HG03135 (cell line): ENCODE data around the gene SNTB2.
"Not testable (repeated sequence)": the region's sequence is repeated elsewhere in the genome, so short reads cannot be mapped to it uniquely, and the experiment has no call there.

Experiments used
- ATAC-seq: cut with Tn5 transposase; IDR thresholded peaks from one replicate; pipeline ENCODE4 v1.9.1; 2021; ENCODE audit warnings: mild to moderate bottlenecking, moderate library complexity; ENCODE audit not compliant: unreplicated experiment

Gene SNTB2

GRCh38 chr16:69225121-69225520 is 38.2 kb downstream of the SNTB2 start:
- ATAC-seq = no peak

DNA sequence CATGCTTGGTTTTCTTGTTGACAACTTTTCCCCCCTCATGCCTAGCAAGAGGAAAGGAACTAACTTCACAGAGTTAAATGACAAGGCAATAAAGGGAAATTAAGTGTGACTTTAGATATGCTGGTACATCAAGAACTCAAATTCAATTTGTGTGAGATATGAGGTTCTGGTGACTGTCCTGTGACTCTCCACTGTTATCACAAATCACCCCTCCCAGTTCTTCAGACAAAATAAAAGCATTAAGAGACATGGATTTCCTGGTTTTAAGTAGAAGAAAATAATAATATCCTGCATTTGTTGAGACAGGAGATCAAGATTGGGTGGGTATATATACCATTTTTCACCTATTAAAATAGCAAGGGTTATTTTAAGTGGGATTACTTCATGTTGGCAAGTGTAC is 46.2 kb downstream of the SNTB2 start:
- no peak for ATAC-seq

GRCh38 chr16:69234460-69234859 is 47.5 kb downstream of the SNTB2 start:
- ATAC-seq = no peak

- ATAC-seq = no peak
Measured at GRCh38 chr16:69236319-69236718, 49.4 kb downstream of the SNTB2 start.

GRCh38 chr16:69237296-69237695 is 50.3 kb downstream of the SNTB2 start:
- ATAC-seq = no peak

- ATAC-seq = no peak
Measured at GRCh38 chr16:69239851-69240250, 52.9 kb downstream of the SNTB2 start.

- no peak for ATAC-seq
Measured at GRCh38 chr16:69240331-69240730, 53.4 kb downstream of the SNTB2 start.

DNA sequence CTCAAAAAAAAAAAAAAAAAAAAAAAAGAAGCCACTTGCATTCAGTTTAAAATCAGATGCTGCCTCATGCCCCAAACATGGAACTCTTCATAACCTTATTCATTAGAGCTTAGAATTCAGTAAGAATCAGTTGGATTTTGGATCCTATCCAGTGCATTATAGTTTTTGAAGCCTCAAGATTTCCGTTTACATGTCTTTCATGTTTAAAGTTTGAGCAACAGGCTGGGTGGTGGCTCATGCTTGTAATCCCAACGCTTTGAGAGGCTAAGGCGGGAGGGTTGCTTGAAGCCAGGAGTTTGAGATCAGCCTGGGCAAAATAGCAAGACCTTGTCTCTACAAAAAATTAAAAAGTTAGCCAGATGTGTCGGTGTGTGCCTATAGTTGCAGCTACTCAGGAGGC is 55.0 kb downstream of the SNTB2 start:
- no peak for ATAC-seq

DNA sequence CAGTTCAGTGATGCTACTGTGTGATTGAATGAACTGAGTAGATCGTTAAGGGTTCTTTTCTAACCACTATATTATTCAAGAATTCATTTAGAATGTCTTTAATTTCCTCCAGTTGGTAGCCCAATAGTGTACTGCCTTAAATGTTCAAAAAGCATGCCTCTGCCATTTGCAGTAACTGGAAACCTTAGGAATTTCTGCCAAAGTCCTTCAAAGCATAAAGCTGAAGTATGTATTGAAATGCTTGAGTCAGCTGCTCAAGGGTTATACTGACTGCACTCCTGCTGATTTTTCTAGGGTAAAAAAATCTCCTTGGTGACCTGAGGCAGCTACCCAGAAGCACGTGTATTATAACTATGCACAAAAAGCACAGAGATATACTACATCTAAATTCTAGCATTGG is 56.5 kb downstream of the SNTB2 start:
- ATAC-seq = no peak

GRCh38 chr16:69244336-69244735 is 57.4 kb downstream of the SNTB2 start:
- ATAC-seq = no peak

DNA sequence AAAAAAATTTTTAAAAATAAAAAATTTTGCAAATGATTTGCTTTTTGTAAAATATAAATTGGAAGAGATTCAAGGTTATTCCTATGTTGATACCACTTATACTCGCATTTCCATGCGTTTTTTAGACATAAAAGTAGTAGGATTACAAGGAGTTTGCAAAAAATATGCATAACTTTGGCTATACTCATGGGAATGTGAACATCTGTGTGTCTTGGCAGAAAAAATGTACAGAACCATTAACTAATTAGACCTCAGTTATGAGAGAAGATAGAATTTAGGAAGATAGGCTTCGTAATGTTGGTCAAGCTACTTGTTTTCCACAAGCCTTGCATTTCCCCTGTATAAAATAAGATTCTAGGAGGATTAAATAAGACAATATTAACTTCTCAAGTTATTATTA is 63.1 kb downstream of the SNTB2 start:
- no peak for ATAC-seq

DNA sequence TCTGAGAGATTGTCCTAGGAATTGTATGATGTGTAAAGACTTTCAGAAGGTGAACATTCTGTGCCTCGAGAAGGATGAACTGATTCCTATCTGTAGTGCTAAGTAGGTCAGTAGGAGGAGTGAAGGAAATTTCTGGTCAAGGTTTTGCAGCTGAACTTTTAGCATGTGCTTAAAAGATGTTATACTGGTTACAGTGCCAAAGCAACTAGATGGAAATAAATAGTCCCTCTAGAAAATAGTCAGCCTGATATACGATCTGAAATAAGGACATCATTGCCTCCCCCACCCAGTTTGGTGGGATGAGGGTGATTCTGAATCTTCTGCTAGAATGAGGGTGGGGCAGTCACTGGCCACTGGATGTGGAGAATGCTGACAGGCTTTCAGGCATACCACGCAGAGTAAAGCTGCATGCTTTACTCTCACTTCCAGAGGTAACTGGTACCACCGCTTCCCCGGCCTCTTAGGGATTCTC is 66.9 kb downstream of the SNTB2 start:
- ATAC-seq = no peak

GRCh38 chr16:69259428-69259764 is 72.4 kb downstream of the SNTB2 start:
- not testable (repeated sequence) for ATAC-seq

DNA sequence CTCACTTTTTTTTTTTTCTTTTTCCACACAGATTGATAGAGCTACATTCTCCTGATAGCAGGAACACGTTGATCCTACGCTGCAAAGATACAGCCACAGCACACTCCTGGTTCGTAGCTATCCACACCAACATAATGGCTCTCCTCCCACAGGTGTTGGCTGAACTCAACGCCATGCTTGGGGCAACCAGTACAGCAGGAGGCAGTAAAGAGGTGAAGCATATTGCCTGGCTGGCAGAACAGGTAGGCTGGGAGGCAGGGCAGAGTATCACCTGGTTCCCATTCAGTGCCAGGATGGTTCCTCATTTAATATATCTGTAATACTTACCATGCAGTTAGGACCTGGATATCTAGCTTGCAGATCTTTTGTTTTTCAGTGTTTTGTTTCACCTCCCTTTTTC is 73.1 kb downstream of the SNTB2 start:
- ATAC-seq = no peak

- ATAC-seq = no peak
Measured at GRCh38 chr16:69260506-69260905, 73.5 kb downstream of the SNTB2 start.

DNA sequence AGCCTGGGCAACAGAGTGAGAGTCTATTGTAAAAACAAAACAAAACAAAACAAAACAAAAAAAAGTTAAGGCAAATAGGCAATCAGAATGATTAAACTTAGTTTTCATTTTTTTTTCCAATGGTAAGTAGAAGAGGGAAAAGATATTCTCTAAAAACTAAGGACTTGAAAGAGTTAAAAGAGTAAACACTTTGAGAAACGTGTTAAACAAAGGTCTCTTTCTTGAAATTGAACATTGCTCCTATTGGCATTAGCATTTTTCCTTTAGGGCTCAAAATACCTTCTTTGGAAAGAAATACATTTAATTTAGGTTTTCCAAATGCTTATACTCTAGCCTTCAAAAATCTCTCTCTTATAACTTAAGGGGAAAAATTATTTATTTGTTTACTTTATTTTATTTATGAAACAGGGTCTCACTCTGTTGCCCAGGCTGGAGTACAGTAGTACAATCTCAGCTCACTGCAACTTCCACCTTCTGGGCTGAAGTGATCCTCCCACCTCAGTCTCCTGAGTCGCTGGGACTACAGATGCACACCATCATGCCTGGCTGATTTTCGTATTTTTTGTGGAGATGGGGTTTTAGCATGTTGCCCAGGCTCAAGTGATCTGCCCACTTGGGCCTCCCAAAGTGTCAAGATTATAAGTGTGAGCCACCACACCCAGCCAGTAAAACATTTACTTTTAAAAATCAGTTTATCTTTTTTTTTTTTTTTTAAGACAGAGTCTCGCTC is 79.5 kb downstream of the SNTB2 start:
- ATAC-seq = no peak

- ATAC-seq = no peak
Measured at GRCh38 chr16:69267633-69268032, 80.7 kb downstream of the SNTB2 start.

GRCh38 chr16:69270395-69270794 is 83.4 kb downstream of the SNTB2 start:
- no peak for ATAC-seq

DNA sequence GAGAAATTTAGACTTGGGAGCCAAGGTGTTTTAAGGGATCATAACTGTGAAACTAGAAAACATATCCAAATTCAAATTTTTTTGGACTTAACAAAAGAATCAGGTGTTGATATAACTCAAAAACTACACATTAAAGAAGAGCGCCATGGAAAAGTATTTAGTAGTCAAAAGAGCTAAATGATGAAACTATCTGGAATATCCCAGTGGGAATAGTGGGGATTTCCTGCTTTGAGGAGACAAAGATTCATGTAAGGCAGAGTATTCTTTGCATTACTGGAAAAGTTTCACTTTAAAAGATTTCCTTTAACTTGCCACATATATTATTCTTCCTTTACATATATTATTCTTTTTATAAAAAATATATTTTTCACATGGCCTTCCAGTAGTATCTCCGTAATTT is 83.9 kb downstream of the SNTB2 start:
- ATAC-seq = no peak

DNA sequence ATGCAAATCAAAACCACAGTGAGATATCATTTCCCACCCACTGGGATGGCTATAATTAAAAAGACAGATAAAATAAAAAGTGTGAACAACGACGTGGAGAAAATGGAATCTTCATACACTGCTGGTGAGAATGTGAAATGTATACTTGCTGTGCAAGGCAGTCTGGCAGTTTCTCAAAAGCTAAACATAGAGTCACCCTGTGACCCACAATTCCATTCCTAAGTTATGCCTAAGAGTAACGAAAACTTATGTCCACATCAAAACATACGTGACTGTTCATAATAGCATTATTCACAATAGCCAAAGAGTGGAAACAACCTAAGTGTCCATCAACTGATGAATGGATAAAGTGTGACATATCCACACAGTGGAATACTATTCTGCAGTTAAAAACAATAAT is 86.0 kb downstream of the SNTB2 start:
- ATAC-seq = no peak

DNA sequence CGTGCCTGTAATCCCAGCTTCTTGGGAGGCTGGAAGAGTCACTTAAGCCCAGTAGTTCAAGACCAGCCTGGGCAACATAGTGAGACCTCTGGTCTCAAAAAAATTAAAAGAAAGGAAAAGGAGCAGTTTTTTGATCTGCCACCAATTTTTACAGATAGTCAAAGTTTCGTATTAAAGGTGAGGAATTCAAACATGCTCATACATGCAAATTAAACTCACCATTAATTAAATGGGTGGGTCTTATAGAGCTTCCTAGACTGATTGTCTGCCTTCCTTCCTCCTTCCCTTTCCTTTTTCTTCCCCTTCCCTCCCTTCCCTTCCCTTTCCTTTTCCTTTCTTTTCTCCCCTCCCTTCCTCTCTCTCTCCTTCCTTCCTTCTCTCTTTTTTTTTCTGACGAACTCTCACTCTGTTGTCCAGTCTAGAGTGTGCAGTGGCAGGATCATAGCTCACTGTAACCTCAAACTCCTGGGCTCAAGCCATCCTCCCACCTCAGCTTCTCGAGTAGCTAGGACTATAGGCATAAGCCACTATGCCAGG is 87.8 kb downstream of the SNTB2 start:
- ATAC-seq = no peak

DNA sequence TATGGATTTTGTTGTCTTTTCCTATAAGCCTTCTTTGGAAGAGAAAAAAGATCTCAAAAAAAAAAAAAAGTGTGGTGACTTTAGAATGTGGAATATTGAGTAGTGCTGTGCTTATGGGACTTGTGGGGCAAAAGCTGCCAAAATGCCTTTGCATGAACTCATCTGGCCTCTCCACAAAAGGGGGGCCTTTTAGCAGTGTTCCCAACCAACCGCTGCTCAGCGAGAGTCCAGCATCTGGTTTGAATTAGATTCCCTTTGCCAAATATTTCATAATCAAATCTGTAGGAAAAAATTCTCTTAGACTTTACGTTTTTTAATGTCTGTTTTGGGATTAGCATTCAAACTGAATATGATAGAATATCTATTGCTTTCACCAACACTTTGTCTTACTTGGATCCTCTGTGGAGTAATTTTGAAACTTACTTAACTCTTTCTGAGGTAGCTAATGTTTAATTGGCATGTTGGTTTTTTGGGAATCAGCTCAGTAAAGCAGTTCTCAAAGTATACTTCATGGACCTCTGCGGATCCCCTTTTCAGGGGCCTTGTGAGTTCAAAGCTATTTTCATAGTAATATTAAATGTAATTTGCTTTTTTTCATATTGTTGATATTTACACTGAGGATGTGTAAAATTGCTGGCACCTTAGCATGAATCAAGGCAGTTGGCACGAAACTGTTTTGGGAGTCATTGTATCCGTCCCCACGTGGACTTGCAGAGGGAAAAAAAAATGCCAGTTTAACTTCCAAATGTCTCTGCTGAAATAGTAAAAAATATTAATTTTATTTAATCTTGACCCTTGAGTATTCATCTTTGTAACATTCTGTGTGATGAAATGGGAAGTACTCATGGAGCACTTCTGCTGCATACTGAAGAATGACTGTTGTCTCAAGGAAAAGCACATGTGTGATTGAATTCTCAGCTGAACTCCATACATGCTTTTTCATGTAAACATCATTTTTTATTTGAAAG is 89.5 kb downstream of the SNTB2 start:
- ATAC-seq = no peak
